D721Med (cell line): ENCODE data around the gene MAN1C1.

ENCODE experiments used
- DNase-seq: peaks from one replicate; pipeline ENCODE4 v3.0.0; 2011; ENCODE audit warnings: low spot score; ENCODE audit not compliant: insufficient read length
- FAIRE-seq: peaks from 2 replicates; lab custom pipeline; 2011; peaks lifted over from hg19 to GRCh38; lab: Jason Lieb, UNC
- TF ChIP-seq, protein P1 (sequence below): IDR thresholded peaks from 2 replicates; pipeline ENCODE4 v1.5.1; 2012; ENCODE audit warnings: mild to moderate bottlenecking, control low read depth; ENCODE audit not compliant: insufficient read depth; ENCODE audit errors: missing control alignments

Gene MAN1C1

GRCh38 chr1:25727088-25727487 lies 110.5 kb downstream of the MAN1C1 start:
- TF ChIP-seq, protein P1, sequence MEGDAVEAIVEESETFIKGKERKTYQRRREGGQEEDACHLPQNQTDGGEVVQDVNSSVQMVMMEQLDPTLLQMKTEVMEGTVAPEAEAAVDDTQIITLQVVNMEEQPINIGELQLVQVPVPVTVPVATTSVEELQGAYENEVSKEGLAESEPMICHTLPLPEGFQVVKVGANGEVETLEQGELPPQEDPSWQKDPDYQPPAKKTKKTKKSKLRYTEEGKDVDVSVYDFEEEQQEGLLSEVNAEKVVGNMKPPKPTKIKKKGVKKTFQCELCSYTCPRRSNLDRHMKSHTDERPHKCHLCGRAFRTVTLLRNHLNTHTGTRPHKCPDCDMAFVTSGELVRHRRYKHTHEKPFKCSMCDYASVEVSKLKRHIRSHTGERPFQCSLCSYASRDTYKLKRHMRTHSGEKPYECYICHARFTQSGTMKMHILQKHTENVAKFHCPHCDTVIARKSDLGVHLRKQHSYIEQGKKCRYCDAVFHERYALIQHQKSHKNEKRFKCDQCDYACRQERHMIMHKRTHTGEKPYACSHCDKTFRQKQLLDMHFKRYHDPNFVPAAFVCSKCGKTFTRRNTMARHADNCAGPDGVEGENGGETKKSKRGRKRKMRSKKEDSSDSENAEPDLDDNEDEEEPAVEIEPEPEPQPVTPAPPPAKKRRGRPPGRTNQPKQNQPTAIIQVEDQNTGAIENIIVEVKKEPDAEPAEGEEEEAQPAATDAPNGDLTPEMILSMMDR, result no peak
- FAIRE-seq (no peak), DNase-seq (no peak)

DNA sequence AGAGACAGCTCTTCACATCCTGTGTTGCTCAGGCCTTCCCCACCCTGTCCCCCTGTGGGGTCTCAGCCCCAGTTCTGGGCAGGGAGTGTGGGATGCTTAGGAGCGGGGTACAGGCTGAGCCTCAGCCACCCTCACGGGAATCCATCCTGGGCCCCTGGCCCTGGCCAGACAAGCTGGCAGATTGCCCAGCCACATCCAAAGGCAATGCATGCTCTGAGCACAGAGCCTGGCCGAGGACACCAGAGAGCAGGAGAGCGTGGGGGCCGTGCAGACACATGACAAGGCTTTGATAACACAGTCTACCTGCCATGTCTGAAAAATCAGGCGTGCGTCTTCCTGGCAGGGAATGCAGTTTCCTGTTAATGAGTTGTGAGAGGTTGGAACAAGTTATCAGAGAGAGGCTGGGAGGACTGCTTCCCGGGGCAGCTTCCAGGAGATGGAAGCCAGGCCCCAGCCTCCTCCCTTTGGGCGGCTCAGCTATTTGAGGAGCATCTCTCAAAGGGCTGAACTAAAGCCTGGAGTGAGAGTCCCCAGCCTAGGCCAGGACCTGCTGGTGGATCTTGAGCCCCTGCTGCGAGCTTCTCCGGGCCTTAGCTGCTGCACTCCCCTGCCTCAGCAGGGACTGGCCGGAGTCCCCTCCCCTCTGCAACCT lies 111.2 kb downstream of the MAN1C1 start:
- no peak for DNase-seq
- TF ChIP-seq, protein P1, result no peak

DNA sequence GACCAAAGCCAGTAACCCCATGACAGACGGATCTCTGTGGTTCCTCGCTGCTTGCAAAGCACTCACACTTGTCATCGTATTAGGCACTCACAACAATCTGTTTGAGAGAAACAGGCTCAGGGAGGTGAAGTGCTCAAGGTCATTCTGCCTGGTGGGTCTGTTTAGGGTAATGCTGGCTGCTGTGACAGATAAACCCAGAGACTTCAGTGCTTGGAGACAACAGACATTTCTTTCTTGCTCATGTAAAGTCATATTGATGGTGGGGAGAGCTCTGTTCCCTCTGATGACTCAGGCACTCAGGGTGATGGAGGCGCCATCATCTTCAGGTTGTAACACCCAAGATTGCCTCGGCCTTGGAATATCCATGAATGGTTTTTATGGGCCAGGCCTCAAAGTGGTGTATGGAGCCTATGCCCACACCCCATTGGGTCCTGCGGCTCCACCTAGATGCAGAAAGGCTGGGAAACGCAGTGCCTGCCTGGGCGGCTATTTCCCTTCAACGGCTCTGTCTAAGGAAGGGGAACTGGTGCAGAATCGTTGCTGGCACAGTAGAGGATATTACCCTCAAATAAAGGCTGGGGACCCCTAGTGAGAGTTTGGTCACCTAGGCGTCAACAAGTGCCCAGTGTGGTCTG lies 111.8 kb downstream of the MAN1C1 start:
- TF ChIP-seq, protein P1, result no peak
- DNase-seq (no peak), FAIRE-seq (no peak)

More for the DNA sequence above, 111.2 kb downstream of the MAN1C1 start:
- FAIRE-seq, result no peak

- FAIRE-seq (no peak), DNase-seq (no peak)
- TF ChIP-seq, protein P1, result no peak
Observed at GRCh38 chr1:25729045-25729444, 112.5 kb downstream of the MAN1C1 start.

DNA sequence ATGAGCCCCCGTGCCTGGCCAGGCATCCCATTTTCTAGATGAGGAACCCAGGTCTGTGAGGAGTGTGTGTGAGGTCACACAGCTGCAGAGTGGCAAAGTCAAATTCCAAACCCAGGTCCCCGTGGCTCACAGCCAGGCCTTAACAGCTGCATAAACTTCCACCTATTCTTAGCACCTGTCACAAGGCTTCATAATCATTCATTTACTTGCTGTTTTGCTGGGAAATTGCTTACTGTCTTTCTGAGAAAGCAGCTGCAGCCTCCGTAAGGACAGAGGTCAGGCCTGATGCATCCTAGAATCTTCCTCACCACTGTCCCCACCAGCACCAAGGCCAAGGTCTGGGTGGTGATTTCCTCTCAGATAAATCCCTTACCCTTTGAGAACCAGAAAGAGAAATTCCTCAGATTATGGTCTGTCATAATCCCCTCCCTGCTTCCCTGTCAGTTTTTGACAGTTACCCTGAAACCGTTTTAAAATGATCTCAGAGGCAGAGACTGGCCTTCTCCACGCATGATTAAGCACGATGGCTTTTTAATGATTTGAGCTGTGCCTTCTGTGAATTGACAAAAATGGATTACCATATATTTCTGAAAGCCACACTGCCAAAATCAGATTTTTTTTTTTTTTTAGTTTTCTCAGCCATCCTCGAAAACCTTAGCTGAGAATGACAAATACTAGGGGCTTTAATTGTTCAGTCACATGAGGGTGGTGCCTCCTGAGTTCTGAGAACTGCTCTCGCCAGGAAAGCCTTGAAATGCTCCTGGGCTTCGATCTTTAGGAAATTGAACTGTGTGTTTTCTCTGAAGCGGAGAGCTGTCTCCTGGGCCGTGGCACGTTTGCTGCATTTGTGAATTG lies 113.4 kb downstream of the MAN1C1 start:
- no peak for DNase-seq
- no peak for FAIRE-seq
- TF ChIP-seq, protein P1, result no peak

GRCh38 chr1:25731148-25731547 lies 114.6 kb downstream of the MAN1C1 start:
- TF ChIP-seq, protein P1, result no peak
- FAIRE-seq, result no peak

More at GRCh38 chr1:25731148-25731547, 114.6 kb downstream of the MAN1C1 start:
- no peak for DNase-seq
